Measurements from ENCODE around the gene GDPD5.

GDPD5 gene

DNA sequence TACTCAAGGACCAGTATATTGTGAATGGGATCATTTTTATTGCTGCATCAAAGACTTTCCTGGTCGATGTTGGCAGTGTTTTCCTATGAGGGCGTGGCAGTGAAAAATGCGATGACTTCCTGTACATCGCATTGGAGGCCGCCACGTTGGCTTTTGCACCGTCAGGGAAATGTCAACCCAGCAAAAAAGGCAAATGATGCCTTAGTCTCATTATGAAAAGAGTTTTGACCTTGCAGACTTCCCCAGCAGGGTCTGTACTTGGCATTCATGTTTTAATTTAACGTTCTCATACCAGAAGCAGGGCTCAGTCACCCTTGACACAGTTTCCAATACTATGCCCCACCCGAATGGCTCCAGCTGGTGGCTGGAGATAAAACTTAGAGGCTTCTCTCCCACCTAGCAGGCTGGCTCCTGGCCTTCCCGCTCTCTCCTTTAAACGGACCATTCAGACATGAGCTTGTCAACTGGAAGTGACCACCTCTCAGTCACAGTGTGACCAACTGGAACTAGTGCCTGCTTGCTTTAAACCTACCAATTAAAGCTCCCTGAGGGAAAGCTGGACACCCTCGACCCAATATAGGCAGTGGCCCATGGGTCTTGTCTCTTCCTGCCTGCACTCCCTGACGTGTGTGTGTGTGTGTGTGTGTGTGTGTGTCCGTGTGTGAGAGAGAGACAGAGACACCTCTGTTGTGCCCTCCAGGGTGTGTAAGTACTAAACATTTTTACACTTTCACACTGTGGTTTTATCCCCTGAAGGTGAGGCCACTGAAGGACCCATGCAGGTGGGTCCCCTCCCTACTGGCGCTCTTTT is 8.7 kb upstream of the GDPD5 start:
- no peak for DNase-seq

- DNase-seq = no peak
Measured at GRCh38 chr11:75533896-75534258, 8.1 kb upstream of the GDPD5 start.

GRCh38 chr11:75532200-75533048 is 6.7 kb upstream of the GDPD5 start:
- peak; percentile 76 for DNase-seq

DNA sequence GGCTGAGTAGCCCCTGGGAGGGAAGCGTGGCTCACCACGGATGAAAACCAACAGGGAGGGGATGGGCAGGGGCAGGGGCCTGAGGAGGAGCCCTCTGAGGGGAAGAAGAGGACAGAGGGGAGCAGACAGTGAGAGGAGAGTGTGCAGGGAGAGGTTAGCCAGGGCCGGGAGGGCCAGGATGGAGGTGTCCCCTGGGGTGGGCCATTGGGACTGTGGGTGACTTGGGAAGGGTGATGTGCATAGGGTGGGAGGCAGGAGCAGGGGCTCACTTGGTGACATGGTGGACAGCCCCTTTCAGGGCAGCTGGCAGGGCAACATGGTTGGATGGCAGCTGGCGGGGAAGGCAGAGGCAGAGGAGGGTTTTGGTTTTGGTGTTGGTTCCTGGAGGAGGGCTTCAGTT is 5.6 kb upstream of the GDPD5 start:
- no peak for DNase-seq

DNA sequence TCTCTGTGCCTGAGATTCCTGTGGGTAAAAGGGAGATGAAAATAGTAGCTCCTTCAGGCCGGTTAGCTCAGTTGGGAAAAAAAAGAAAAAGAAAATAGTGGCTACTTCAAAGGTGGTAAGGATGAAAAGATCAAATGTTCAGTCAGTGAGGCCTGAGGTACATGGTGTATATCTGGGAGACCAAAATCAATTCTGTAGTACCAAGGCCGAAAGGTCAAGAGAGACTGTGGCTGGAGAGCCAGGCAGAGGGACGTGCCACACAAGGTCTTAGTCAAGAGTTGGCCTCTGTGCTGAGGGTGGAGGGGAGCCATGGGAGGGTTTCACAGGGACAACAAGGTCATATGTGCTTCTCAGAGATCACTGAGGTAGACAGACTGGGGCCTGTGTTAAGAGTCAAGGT is 4.8 kb upstream of the GDPD5 start:
- DNase-seq = no peak

DNA sequence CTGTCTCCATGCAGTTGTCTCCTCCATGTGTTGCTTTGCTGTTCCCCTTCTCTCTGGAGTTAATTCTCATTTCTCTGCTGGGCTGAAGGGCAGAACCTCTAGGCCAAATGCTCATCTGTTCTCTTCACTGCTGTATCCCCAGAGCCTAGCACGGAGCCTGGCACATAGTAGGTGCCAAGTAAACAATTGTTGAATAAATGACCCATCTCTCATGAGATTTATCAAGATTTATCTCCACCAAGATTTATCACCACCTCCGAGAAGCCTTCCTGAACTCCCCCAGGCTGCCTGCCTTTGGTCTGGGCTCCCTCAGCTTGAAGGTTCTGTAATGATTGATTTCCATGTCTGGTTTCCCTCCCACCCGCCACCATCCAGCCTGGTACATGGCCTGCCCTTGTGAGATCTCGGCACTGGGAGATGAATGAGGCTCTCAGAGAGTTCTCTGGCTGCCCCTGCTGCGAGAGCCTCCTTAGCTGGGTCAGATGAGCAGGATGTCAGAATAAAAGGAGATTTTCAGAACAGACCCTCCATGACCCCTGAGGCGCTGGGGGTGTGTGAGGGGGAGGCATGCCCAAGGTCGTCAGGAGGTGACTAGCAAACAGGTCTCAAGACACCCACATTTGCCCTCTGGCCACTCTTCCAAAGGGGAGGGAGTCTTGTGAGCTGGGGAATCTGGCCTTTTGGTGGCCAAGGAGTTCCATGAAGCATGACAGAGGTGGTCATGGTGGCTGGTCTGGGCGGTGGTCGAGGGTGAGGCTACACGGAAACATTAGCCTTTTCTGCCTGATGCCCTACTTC is 2.4 kb upstream of the GDPD5 start:
- no peak for DNase-seq

DNA sequence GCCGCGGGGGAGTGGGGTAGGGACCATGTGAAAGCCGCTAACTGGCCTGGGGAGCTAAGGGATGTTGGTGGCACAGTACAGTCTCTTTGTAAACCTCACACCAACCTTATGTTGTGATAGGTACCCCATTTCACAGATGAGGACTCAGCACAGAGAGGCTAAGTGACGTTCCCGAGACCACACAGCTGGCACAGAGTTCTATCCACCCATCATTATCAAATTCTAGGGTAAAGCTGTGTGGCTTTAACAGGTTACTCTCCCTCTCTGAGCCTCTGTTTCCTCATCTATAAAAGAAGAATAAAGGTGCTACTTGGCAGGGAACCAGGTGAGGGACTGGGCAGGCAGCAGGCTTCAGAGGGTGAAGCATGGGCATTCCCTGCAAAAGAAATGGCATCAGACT is 1.4 kb upstream of the GDPD5 start:
- DNase-seq = no peak

DNA sequence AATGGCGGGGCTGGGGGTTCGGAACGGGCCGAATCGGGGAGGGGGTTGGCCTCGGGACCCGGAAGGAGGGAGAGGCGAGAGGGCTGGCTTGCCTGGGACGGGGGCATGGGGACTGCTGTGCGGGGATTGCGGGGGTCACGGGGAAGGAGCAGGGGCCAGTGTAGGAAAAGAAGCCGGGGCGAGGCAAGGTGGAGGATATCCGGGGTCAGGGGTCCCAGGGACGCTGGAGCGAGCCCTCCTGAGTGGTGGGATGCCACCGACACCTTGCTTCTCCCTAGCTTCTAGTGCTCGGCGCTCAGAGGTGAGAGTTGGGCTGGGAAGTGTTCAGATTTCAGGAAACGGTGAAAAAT is 426 bp upstream of the GDPD5 start:
- no peak for DNase-seq

GRCh38 chr11:75524665-75525432 is 892 bp downstream of the GDPD5 start:
- no peak for DNase-seq

GRCh38 chr11:75523811-75524664 is 1.7 kb downstream of the GDPD5 start:
- DNase-seq = no peak

DNA sequence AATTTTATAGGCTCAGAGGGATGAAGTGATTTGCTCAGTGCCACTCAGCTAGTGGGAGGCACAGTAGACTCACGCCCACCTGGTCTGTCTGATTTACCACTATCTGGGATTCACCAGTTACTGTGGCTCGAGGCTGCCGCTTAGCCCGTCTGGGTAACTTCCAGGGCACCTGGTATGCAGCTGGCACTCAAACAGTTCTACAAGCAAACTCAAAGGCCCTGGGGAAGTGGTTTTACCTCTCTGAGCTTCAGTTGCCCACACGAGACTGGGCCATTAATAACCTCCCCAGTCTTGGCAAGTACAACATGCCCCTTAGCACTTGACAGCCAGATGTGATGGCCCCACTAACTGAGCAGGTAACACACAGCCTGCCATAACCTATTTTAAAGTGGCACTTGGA is 2.6 kb downstream of the GDPD5 start:
- no peak for DNase-seq

GRCh38 chr11:75522286-75523044 is 3.3 kb downstream of the GDPD5 start:
- DNase-seq = no peak

GRCh38 chr11:75520688-75521087 is 5.1 kb downstream of the GDPD5 start:
- no peak for DNase-seq

- DNase-seq = peak; percentile 32
Measured at GRCh38 chr11:75518771-75519653, 6.7 kb downstream of the GDPD5 start.

DNA sequence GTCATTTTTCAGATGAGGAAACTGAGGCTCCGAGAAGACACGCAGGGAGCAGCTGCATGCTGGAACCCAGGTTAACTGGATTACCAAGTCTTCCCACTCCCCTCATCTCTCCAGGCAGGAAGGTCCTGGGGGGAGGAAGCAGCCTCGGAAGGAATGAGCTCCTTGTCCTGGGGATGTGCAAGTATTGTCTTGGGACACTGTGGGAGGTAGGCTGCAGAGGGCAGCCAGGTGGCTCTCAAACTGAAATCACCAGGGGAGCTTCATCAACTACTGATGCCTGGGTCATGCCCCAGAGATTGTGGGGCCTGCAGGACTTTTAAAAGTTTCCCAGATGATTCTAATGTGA is 7.6 kb downstream of the GDPD5 start:
- no peak for DNase-seq

DNA sequence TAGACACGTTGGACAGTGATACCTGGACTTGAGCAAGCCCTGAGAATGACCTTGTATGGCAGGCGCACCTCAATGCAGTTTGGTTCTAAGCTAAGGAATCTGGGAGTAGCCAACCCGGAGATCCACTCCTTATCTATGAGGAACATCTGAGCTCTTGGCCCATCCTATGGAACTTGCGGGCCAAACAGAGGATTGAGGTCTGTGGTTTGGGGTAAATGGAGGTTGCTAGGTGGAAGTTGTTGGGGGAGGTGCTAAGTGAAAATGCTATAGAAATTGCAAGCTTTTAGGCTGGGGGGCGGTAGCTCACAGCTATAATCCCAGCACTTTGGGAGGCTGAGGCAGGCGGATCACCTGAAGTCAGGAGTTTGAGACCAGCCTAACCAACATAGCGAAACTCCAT is 8.9 kb downstream of the GDPD5 start:
- no peak for DNase-seq

GRCh38 chr11:75516140-75516539 is 9.6 kb downstream of the GDPD5 start:
- DNase-seq = no peak

DNA sequence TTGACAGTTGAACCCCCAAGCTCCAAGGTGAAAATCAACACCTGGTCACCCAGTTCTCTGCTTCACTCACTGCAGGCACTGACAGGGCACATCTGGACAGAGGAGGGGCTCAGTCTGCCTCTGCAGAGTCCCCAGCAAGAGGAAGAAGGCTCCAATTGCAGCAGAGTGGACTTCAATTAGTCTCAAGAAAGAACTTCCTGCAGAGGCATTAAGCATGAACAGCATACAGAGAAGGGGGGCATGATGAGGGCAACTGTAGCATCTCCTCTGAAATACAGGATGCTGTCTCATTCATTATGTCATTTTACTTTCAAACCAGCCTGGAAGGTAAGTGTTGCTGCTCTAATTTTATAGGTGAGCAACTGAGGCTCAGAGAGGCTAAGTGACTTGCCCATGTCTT is 11.1 kb downstream of the GDPD5 start:
- DNase-seq = no peak

DNA sequence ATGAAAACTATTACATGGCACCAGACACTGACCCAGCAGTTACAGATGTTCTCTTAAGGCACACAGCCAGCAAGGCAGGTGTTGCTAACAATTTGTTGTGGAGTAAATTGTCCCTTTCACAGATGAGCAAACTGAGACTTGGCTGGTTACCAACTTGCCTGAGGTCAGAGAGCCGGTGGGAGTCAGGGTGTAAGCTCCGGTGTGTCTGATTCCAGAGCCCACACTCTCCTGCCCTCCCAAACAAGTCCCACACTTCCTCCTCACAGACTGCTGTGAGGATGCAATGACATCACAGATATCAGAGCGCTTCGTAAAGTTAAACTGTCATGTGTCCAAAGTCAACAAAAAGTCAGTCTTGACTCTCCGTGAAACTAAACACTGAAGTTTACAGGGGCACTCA is 12.5 kb downstream of the GDPD5 start:
- DNase-seq = no peak

DNA sequence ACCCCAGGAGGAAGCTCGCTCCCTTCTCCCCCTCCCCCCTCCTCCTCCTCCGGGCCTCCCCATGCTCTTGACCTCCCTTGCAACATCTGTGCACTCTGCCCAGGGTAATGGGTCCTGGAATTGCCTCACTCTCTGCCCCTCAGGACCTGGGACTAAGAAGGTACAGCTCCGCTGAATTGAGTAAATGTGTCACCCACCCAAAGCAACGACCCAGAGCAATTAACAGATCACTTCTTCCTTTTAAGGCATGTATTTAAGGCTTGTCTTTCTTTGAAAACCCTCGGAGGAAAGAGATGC is 15.1 kb downstream of the GDPD5 start:
- DNase-seq = no peak

All from SHP77 treated with DMSO at 0.1 percent for 48 hours (cell line).